ENCODE data around the gene MAN2A2.

Gene MAN2A2

GRCh38 chr15:90882781-90883525, 20.1 kb upstream of the MAN2A2 start:
- Histone ChIP-seq H3K27ac (ENCODE audit: low read depth, low read length) (peak overlapping the region; percentile 72), H3F3A (ENCODE audit: control insufficient read depth, insufficient read depth) (peaks cover 4% of the 10 kb centered on the region), H3K4me3 (ENCODE audit: low read length) (peak overlapping the region; percentile 72), H3K79me2 (ENCODE audit: control insufficient read depth, low read length) (peaks cover 6% of the 10 kb centered on the region; the same call in 1 of the 2 replicates), H3K4me1 (ENCODE audit: control insufficient read depth, low read length) (peaks cover 35% of the 10 kb centered on the region), H3K9me3 (ENCODE audit: control insufficient read depth, insufficient read depth, low read length) (no peaks in the 10 kb centered on the region), H4K20me1 (ENCODE audit: control insufficient read depth, insufficient read depth, low read depth, low read length) (no peaks in the 10 kb centered on the region), H3K9me2 (replicated peaks; ENCODE audit: control insufficient read depth, low read length) (no peaks in the 10 kb centered on the region), H3K36me3 (ENCODE audit: control insufficient read depth, low read length) (peaks cover 25% of the 10 kb centered on the region; the same call in 1 of the 2 replicates), H3K27me3 (ENCODE audit: control insufficient read depth, low read length) (no peaks in the 10 kb centered on the region), H3K4me2 (ENCODE audit: low read length) (peak overlapping the region; percentile 92)
- TF ChIP-seq, protein P1, sequence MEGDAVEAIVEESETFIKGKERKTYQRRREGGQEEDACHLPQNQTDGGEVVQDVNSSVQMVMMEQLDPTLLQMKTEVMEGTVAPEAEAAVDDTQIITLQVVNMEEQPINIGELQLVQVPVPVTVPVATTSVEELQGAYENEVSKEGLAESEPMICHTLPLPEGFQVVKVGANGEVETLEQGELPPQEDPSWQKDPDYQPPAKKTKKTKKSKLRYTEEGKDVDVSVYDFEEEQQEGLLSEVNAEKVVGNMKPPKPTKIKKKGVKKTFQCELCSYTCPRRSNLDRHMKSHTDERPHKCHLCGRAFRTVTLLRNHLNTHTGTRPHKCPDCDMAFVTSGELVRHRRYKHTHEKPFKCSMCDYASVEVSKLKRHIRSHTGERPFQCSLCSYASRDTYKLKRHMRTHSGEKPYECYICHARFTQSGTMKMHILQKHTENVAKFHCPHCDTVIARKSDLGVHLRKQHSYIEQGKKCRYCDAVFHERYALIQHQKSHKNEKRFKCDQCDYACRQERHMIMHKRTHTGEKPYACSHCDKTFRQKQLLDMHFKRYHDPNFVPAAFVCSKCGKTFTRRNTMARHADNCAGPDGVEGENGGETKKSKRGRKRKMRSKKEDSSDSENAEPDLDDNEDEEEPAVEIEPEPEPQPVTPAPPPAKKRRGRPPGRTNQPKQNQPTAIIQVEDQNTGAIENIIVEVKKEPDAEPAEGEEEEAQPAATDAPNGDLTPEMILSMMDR (IDR thresholded peaks at IDR 0.05; ENCODE audit: low read depth, low read length, poor library complexity, severe bottlenecking) = no peak
- TF ChIP-seq EZH2phosphoT487 (IDR thresholded peaks at IDR 0.05; ENCODE audit: borderline replicate concordance, low read length) = no peak

DNA sequence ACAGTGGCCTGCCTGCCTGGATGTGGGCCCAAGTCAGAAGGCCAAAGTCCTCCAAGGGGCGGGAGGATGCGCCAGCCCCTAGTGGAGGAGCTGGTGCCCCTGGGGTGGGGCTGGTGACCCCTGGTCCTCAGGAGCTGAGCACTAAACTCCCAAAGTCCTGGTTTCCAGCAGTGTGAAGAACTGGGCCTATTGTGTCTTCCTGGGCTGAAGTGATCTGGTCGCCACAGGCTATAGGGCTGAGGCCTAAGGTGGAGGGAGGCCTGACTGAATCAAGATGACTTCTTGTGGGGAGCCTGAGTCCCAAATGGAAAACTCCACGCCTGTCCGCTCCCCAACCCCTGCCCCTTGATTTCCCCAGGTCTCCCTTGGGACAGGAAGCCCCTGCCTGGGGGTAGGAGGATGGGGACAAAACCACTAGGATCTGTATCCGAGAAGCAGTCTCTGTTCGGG, 19.6 kb upstream of the MAN2A2 start:
- Histone ChIP-seq H4K20me1 (ENCODE audit: control insufficient read depth, insufficient read depth, low read depth, low read length) (no peaks in the 10 kb centered on the region), H3K27ac (ENCODE audit: low read depth, low read length) (peak overlapping the region; percentile 72), H3K27me3 (ENCODE audit: control insufficient read depth, low read length) (no peaks in the 10 kb centered on the region), H3K36me3 (ENCODE audit: control insufficient read depth, low read length) (peaks cover 20% of the 10 kb centered on the region; the same call in 1 of the 2 replicates), H3K9me3 (ENCODE audit: control insufficient read depth, insufficient read depth, low read length) (no peaks in the 10 kb centered on the region), H3F3A (ENCODE audit: control insufficient read depth, insufficient read depth) (peaks cover 4% of the 10 kb centered on the region), H3K4me3 (ENCODE audit: low read length) (peak overlapping the region; percentile 72), H3K4me1 (ENCODE audit: control insufficient read depth, low read length) (peaks cover 35% of the 10 kb centered on the region), H3K4me2 (ENCODE audit: low read length) (peak overlapping the region; percentile 92), H3K9me2 (replicated peaks; ENCODE audit: control insufficient read depth, low read length) (no peaks in the 10 kb centered on the region), H3K79me2 (ENCODE audit: control insufficient read depth, low read length) (peaks cover 6% of the 10 kb centered on the region; the same call in 1 of the 2 replicates)
- TF ChIP-seq, protein P1 (IDR thresholded peaks at IDR 0.05; ENCODE audit: low read depth, low read length, poor library complexity, severe bottlenecking) = no peak
- TF ChIP-seq EZH2phosphoT487 (IDR thresholded peaks at IDR 0.05; ENCODE audit: borderline replicate concordance, low read length) = no peak

GRCh38 chr15:90883976-90884718, 19.0 kb upstream of the MAN2A2 start, which contains the start of gene FES:
TSS of gene FES (plus strand) at chr15:90884504. CDS start at chr15:90885046, 542 bp downstream.
- Histone ChIP-seq H3K27me3 (ENCODE audit: control insufficient read depth, low read length) (no peaks in the 10 kb centered on the region), H3K79me2 (ENCODE audit: control insufficient read depth, low read length) (peaks cover 6% of the 10 kb centered on the region; the same call in 1 of the 2 replicates), H3K4me1 (ENCODE audit: control insufficient read depth, low read length) (peaks cover 38% of the 10 kb centered on the region), H3K9me2 (replicated peaks; ENCODE audit: control insufficient read depth, low read length) (no peaks in the 10 kb centered on the region), H3K4me3 (ENCODE audit: low read length) (peak within 1 kb of the TSS; percentile 72), H3K27ac (ENCODE audit: low read depth, low read length) (peak within 1 kb of the TSS; percentile 72), H3K4me2 (ENCODE audit: low read length) (peak within 1 kb of the TSS; percentile 92), H3K9me3 (ENCODE audit: control insufficient read depth, insufficient read depth, low read length) (no peaks in the 10 kb centered on the region), H3K36me3 (ENCODE audit: control insufficient read depth, low read length) (peaks cover 23% of the 10 kb centered on the region; the same call in 1 of the 2 replicates), H3F3A (ENCODE audit: control insufficient read depth, insufficient read depth) (peaks cover 4% of the 10 kb centered on the region), H4K20me1 (ENCODE audit: control insufficient read depth, insufficient read depth, low read depth, low read length) (no peaks in the 10 kb centered on the region)
- TF ChIP-seq, protein P1 (IDR thresholded peaks at IDR 0.05; ENCODE audit: low read depth, low read length, poor library complexity, severe bottlenecking) = no peak
- TF ChIP-seq EZH2phosphoT487 (IDR thresholded peaks at IDR 0.05; ENCODE audit: borderline replicate concordance, low read length) = no peak

Data from DOHH2 (cell line).